K562 (cell line): ENCODE data around the gene ICAM3. TPM values are rescaled to one million over a fixed set of nuclear protein-coding genes. Genes with fewer than 3 reads are reported as not detected.

Experiments used
- CC2D1A ChIP-seq: fragments of 450-650 bp; IDR thresholded peaks from 2 replicates; pipeline ENCODE4 v1.6.1; 2017; ENCODE audit warnings: mild to moderate bottlenecking
- HDAC1 ChIP-seq, 2 experiments: fragments of 450-650 bp; IDR thresholded peaks; 2 replicates each; pipeline ENCODE4 v1.6.1; 2016 to 2017; ENCODE audit warnings: inconsistent platforms in 1 of 2, mild to moderate bottlenecking in 1 of 2, moderate library complexity in 1 of 2
- HNRNPL ChIP-seq: fragments of 200-400 bp; formaldehyde crosslinking; IDR thresholded peaks from 2 replicates; pipeline ENCODE4 v1.6.1; 2017; ENCODE audit warnings: low read depth, mild to moderate bottlenecking, low read length
- JUN ChIP-seq, 2 experiments: sonication (generic) in 1 of 2; formaldehyde crosslinking in 1 of 2; IDR thresholded peaks; 2 replicates each; pipeline versions ENCODE4 v1.6.1 to v1.8.0; 2012 to 2022; ENCODE audit warnings: borderline replicate concordance in 2 of 2, mild to moderate bottlenecking in 2 of 2, improper control_type of control experiment in 1 of 2, low read depth in 1 of 2, low read length in 1 of 2, missing genetic modification reagents in 1 of 2
- KAT2B ChIP-seq: IDR thresholded peaks from one replicate; pipeline ENCODE4 v1.6.1; 2012; ENCODE audit warnings: low read depth, mild to moderate bottlenecking, control low read depth, inconsistent platforms, low read length, moderate library complexity
- KAT8 ChIP-seq: fragments of 450-650 bp; IDR thresholded peaks from 2 replicates; pipeline ENCODE4 v1.6.1; 2016; ENCODE audit warnings: low read depth, mild to moderate bottlenecking
- L3MBTL2 ChIP-seq: fragments of 450-650 bp; IDR thresholded peaks from 2 replicates; pipeline ENCODE4 v1.6.1; 2016; ENCODE audit warnings: mild to moderate bottlenecking, moderate library complexity
- MYNN ChIP-seq, 2 experiments: sonication (generic); formaldehyde crosslinking in 1 of 2; IDR thresholded peaks; 2 replicates each; pipeline versions ENCODE4 v1.5.0 to v1.6.1; 2016 to 2020; ENCODE audit warnings: antibody characterized with exemption in 1 of 2, missing genetic modification reagents in 1 of 2
- NEUROD1 ChIP-seq: fragments of 150-350 bp; IDR thresholded peaks from 2 replicates; pipeline ENCODE4 v1.6.1; 2014; ENCODE audit warnings: borderline replicate concordance, low read length, low read depth; ENCODE audit not compliant: partially characterized antibody
- NR1H2 ChIP-seq: sonication (generic); formaldehyde crosslinking; IDR thresholded peaks from 2 replicates; pipeline ENCODE4 v1.4.0; 2020; ENCODE audit warnings: mild to moderate bottlenecking, missing genetic modification reagents
- NR2C1 ChIP-seq, 2 experiments: fragments of 450-650 bp; IDR thresholded peaks; 2 replicates each; pipeline ENCODE4 v1.6.1; 2017; ENCODE audit warnings: mild to moderate bottlenecking in 2 of 2, antibody characterized with exemption in 1 of 2, inconsistent platforms in 1 of 2, missing compliant biosample characterization in 1 of 2, missing genetic modification characterization in 1 of 2
- RUNX1 ChIP-seq: sonication (generic); IDR thresholded peaks from 2 replicates; pipeline ENCODE4 v1.6.1; 2016; ENCODE audit warnings: antibody characterized with exemption, low read depth
- TBL1XR1 ChIP-seq, 2 experiments: IDR thresholded peaks; 2 replicates each; pipeline ENCODE4 v1.6.1; 2012; ENCODE audit warnings: improper control_type of control experiment in 2 of 2, low read length in 2 of 2, mild to moderate bottlenecking in 1 of 2
- ZNF263 ChIP-seq: sonication (generic); formaldehyde crosslinking; IDR thresholded peaks from 2 replicates; pipeline ENCODE4 v1.8.0; 2022; ENCODE audit warnings: mild to moderate bottlenecking, missing genetic modification reagents, borderline replicate concordance
- ZNF79 ChIP-seq: fragments of 250-450 bp; sonication (Bioruptor Pico); IDR thresholded peaks from 2 replicates; pipeline ENCODE4 v1.4.0; 2020; ENCODE audit warnings: low read depth, mild to moderate bottlenecking, moderate library complexity
- polyA plus RNA-seq, 8 experiments: library from polyadenylated mRNA; depleted of rRNA in 4 of 8; stranded (reverse) in 5 of 8; unstranded in 3 of 8; fragments of >200 nt; fragmentation: Nextera tagmentation in 2 of 8; fragmentation: Illumina TruSeq in 1 of 8; extraction: Ambion mirVana in 2 of 8; extraction: Trizol in 1 of 8; gene quantifications; 2 replicates each; pipeline versions ENCODE4 v1.2.1 to v1.2.3, GENCODE V29; 2011 to 2014; ENCODE audit warnings: inconsistent platforms in 1 of 8, missing spikeins in 1 of 8
- total RNA-seq, 7 experiments: library from RNA; depleted of rRNA in 6 of 7; stranded (reverse); fragments of >200 nt in 6 of 7; fragmentation: Illumina TruSeq in 2 of 7; extraction: Trizol in 2 of 7; gene quantifications; 2 replicates each; pipeline versions ENCODE4 v1.2.1 to v1.2.3, GENCODE V29; 2011 to 2021; ENCODE audit warnings: low replicate concordance in 1 of 7
- TF ChIP-seq, protein P1 (sequence below): fragments of 250-450 bp; sonication (Bioruptor Pico); IDR thresholded peaks from 2 replicates; pipeline ENCODE4 v1.5.0; 2021; ENCODE audit warnings: mild to moderate bottlenecking, moderate library complexity
- TF ChIP-seq, protein P2 (sequence below): sonication (generic); IDR thresholded peaks from 2 replicates; pipeline ENCODE4 v1.6.1; 2016
- TF ChIP-seq, protein P3 (sequence below), 2 experiments: IDR thresholded peaks in 1 of 2; conservative IDR thresholded peaks in 1 of 2; 2 replicates each; pipeline ENCODE4 v1.6.1; 2016; ENCODE audit warnings: low read depth in 2 of 2, mild to moderate bottlenecking in 1 of 2, missing compliant biosample characterization in 1 of 2, missing genetic modification characterization in 1 of 2, moderate library complexity in 1 of 2

Gene ICAM3
- total and polyA plus RNA-seq, 9 of the 15 experiments (the other 6 are each of a cell fraction or from before 2014, with no cell fraction given): 6.5 to 39.5 (median 24.2) TPM

DNA sequence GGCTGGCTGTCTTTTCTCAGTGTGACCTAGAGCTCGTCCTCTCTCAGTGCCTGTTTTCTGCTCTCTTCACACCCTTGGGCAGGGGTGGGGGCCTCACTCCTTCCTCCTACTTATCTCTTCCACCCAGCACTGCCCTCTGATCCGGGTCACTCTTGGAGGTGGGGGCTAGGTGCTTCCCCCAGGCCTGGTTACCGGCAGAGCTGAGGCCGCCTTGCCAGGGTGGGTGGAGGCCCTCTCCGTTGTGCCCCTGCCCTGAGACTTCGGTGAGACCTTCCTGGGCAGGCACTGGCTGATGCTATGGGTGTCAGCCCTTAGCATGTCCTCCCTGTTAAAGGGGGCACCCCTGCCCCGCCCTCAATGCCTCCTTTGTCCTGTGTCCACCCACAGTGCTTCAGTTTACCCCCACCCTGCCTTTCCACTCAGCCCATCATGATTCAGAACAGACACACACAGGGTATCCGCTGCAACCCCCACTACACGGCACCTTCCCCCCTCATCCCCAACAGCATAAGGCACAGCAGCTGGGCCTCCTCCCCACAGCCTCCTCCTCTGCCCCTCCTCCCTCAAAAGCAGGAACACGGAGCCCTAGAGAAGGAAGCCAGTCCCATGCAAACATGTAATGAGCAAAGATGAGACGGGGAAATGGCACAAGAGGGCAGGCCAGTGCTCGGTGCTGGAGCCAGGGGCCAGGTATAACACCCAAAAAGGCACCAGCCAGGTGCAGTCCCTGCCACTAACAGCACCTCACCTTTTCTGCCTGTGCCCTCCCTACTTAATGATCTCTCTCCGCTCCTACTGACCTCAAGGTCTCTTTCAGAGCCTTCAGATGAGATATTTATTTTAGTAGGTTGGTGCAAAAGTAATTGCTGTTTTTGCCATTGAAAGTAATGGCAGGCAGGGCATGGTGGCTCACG is 39.6 kb downstream of the ICAM3 start (continued):
- TF ChIP-seq, protein P1, sequence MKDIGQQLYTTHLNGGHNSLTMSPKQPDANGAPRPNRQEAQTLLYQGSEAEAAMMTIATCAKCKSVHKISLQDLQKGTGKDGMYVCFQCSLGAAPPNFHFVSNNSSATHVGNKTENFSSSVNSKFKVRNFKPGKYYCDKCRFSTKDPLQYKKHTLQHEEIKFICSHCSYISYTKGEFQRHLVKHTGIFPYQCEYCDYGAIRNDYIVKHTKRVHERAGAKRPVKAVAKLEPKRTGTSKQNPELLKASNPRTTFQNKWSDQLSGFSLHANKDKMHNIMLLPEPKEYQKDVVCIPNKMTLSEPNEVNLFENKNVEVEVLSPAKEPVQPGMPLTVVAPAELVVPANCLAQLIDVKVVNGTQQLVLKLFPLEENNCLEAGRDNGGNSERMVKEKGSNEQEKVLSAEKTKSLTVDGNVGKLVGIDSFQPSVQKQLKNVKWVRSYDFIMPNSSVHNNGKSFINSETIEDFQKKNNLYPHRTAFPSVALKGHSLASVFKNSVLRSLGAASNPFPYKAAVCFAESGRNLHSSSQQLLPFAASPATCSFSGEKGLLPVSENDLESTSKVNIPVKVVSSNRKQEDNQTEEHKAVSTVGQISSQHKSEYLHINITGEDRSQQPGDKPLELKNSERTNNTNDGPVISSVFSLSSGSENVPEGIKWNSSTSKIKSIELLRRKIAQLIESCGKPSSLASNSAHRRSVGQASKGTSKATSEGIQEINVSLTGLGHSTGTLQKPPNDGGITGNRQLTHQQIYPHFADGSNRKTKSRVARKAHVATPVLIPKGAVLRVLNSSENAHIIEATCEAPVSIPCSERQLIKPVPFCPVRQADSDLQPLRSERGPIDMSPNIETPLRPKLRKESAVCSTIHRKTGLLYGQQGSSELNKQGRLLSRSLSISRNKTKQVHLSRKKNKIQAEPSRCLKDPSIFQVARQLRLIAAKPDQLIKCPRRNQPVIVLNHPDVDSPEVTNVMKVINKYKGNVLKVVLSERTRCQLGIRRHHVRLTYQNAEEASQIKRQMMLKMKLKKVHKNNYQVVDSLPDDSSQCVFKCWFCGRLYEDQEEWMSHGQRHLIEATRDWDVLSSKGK (CRISPR knock-in tag): no peak
- peak; percentile 100 for TF ChIP-seq ZNF263
- peak; percentile 88 for TF ChIP-seq L3MBTL2
- peak in 1 of 2 experiments; percentile 53; a peak in 1 of 4 replicates for TF ChIP-seq TBL1XR1 (IDR thresholded peaks at IDR 0.05; ENCODE audit: low read length in 2 of 2)
- TF ChIP-seq ZNF79 (CRISPR knock-in tag): no peak
- no peak for TF ChIP-seq CC2D1A
- TF ChIP-seq NR1H2 (CRISPR knock-in tag): no peak
- peak; percentile 69 for TF ChIP-seq NEUROD1
- peak; percentile 89 for TF ChIP-seq MYNN (IDR thresholded peaks at IDR 0.05)
- no peak for TF ChIP-seq MYNN (CRISPR knock-in tag; IDR thresholded peaks at IDR 0.05)
- TF ChIP-seq HDAC1 (IDR thresholded peaks at IDR 0.05): peak in 1 of 2 experiments; percentile 82; a peak in 2 of 4 replicates
- no peak for TF ChIP-seq KAT2B
- TF ChIP-seq NR2C1 (IDR thresholded peaks at IDR 0.05): peak; percentile 65; the same call in 1 of the 2 replicates
- TF ChIP-seq NR2C1 (tag; IDR thresholded peaks at IDR 0.05): peak; percentile 46
- no peak for TF ChIP-seq KAT8
- no peak for TF ChIP-seq JUN (IDR thresholded peaks at IDR 0.05; ENCODE audit: borderline replicate concordance, low read depth, low read length)
- TF ChIP-seq JUN (CRISPR knock-in tag; IDR thresholded peaks at IDR 0.05; ENCODE audit: borderline replicate concordance): peak; percentile 55; the same call in 1 of the 2 replicates
- TF ChIP-seq, protein P2, sequence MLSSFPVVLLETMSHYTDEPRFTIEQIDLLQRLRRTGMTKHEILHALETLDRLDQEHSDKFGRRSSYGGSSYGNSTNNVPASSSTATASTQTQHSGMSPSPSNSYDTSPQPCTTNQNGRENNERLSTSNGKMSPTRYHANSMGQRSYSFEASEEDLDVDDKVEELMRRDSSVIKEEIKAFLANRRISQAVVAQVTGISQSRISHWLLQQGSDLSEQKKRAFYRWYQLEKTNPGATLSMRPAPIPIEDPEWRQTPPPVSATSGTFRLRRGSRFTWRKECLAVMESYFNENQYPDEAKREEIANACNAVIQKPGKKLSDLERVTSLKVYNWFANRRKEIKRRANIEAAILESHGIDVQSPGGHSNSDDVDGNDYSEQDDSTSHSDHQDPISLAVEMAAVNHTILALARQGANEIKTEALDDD: peak; percentile 69; the same call in 1 of the 2 replicates
- TF ChIP-seq, protein P3, sequence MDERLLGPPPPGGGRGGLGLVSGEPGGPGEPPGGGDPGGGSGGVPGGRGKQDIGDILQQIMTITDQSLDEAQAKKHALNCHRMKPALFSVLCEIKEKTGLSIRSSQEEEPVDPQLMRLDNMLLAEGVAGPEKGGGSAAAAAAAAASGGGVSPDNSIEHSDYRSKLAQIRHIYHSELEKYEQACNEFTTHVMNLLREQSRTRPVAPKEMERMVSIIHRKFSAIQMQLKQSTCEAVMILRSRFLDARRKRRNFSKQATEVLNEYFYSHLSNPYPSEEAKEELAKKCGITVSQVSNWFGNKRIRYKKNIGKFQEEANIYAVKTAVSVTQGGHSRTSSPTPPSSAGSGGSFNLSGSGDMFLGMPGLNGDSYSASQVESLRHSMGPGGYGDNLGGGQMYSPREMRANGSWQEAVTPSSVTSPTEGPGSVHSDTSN (CRISPR knock-in tag; IDR thresholded peaks at IDR 0.05; ENCODE audit: low read depth): no peak
- TF ChIP-seq, protein P3 (tag; conservative IDR thresholded peaks at IDR 0.05; ENCODE audit: low read depth): no peak
- TF ChIP-seq HNRNPL: 0 out of 2 replicates have a peak, but pooled peaks have one; percentile 79
- 0 out of 2 replicates have a peak, but pooled peaks have one; percentile 31 for TF ChIP-seq RUNX1
